RWPE2 (cell line): ENCODE measurements around the gene CPE.

ENCODE experiments used
- ATAC-seq: fragments of 200-7000 bp; cut with Tn5 transposase; 3 replicates; pipeline ENCODE4 v1.9.1; 2021; ENCODE audit warnings: low read depth
- DNase-seq: peaks from one replicate; pipeline ENCODE4 v3.0.0-alpha.2; 2020; ENCODE audit warnings: low spot score
- H3K27ac ChIP-seq: fragments of 450-650 bp; 2 replicates; pipeline ENCODE4 v1.5.1; 2017; ENCODE audit warnings: mild to moderate bottlenecking; ENCODE audit not compliant: poor library complexity, severe bottlenecking
- H3K27me3 ChIP-seq: fragments of 250-450 bp; sonication (Bioruptor Pico); 2 replicates; pipeline ENCODE4 v1.5.1; 2021; ENCODE audit warnings: mild to moderate bottlenecking, moderate library complexity; ENCODE audit not compliant: insufficient read depth, poor library complexity, severe bottlenecking
- H3K36me3 ChIP-seq: fragments of 250-450 bp; sonication (Bioruptor Pico); 2 replicates; pipeline ENCODE4 v1.5.1; 2020; ENCODE audit warnings: low read depth, mild to moderate bottlenecking, moderate library complexity
- H3K4me1 ChIP-seq: fragments of 250-450 bp; sonication (Bioruptor Pico); 2 replicates; pipeline ENCODE4 v1.5.1; 2021; ENCODE audit warnings: mild to moderate bottlenecking, moderate library complexity; ENCODE audit not compliant: insufficient read depth, poor library complexity, severe bottlenecking
- H3K4me3 ChIP-seq: fragments of 250-450 bp; sonication (Bioruptor Pico); 2 replicates; pipeline ENCODE4 v1.5.1; 2021; ENCODE audit warnings: mild to moderate bottlenecking, moderate library complexity; ENCODE audit not compliant: severe bottlenecking
- H3K9me3 ChIP-seq: fragments of 250-450 bp; sonication (Bioruptor Pico); 2 replicates; pipeline ENCODE4 v1.5.1; 2021; ENCODE audit warnings: mild to moderate bottlenecking, moderate library complexity; ENCODE audit not compliant: severe bottlenecking
- TF ChIP-seq, protein P1 (sequence below): fragments of 450-650 bp; IDR thresholded peaks from one replicate; pipeline ENCODE4 v1.5.1; 2017; ENCODE audit warnings: mild to moderate bottlenecking, moderate library complexity; ENCODE audit not compliant: poor library complexity, severe bottlenecking

Gene CPE

DNA sequence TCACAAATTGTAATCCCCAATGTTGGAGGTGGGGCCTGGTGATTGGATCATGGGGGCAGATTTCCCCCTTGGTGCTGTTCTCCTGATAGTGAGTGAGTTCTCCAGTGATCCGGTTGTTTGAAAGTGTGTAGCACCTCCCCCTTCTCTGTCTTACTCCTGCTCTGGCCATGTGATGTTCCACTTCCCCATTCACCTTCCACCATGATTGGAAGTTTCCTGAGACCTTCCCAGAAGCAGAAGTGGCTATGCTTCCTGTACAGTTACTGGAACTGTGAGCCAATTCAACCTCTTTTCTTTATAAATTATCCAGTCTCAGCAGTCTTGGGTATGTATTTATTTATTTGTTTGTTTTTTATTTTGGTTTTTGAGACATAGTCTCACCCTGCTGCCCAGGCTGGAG lies 143.2 kb downstream of the CPE start:
- no peak for ATAC-seq

DNA sequence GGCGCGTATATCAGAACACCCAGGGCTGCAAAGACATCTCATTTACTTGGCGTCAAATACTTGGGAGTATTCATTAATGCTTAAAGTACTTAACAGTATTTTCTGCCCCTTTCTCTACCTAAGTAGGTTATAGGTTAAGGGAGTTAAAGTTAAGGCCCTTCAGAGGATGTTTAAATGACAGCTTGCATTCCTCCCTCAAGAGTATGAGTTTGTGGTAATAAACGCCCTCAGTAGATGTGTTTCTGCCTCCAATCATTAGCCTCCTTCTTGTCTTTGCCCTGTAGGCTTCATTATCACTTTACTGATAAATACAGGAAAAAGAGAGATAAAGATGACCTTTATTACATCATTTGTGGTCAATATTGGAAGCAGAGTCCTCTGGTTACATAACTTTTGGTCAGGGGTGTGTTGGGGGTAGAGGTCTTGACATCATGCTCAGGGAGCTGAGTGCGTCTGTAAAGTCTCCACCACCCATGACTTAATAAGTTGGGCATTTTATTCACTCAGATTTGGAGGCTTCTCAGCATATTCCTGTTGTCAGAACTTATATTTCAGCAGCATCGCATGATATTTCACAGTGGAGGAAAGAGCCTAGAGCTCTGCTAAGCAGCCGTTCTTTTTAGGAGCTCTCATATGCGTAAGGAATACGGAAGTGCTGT lies 145.9 kb downstream of the CPE start:
- Histone ChIP-seq H3K4me3 (no peak overlapping the region), H3K9me3 (no peaks in the 10 kb centered on the region), H3K36me3 (no peaks in the 10 kb centered on the region), H3K27me3 (no peaks in the 10 kb centered on the region), H3K27ac (no peak overlapping the region), H3K4me1 (no peaks in the 10 kb centered on the region)
- DNase-seq: no peak
- ATAC-seq: no peak
- TF ChIP-seq, protein P1, sequence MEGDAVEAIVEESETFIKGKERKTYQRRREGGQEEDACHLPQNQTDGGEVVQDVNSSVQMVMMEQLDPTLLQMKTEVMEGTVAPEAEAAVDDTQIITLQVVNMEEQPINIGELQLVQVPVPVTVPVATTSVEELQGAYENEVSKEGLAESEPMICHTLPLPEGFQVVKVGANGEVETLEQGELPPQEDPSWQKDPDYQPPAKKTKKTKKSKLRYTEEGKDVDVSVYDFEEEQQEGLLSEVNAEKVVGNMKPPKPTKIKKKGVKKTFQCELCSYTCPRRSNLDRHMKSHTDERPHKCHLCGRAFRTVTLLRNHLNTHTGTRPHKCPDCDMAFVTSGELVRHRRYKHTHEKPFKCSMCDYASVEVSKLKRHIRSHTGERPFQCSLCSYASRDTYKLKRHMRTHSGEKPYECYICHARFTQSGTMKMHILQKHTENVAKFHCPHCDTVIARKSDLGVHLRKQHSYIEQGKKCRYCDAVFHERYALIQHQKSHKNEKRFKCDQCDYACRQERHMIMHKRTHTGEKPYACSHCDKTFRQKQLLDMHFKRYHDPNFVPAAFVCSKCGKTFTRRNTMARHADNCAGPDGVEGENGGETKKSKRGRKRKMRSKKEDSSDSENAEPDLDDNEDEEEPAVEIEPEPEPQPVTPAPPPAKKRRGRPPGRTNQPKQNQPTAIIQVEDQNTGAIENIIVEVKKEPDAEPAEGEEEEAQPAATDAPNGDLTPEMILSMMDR: no peak

More for the DNA sequence above, 143.2 kb downstream of the CPE start:
- no peaks in the 10 kb centered on the region for H3K27me3 ChIP-seq
- H3K27ac ChIP-seq: no peak overlapping the region
- TF ChIP-seq, protein P1: no peak
- no peaks in the 10 kb centered on the region for H3K36me3 ChIP-seq
- H3K4me1 ChIP-seq: no peaks in the 10 kb centered on the region
- no peaks in the 10 kb centered on the region for H3K9me3 ChIP-seq
- no peak overlapping the region for H3K4me3 ChIP-seq
- no peak for DNase-seq

DNA sequence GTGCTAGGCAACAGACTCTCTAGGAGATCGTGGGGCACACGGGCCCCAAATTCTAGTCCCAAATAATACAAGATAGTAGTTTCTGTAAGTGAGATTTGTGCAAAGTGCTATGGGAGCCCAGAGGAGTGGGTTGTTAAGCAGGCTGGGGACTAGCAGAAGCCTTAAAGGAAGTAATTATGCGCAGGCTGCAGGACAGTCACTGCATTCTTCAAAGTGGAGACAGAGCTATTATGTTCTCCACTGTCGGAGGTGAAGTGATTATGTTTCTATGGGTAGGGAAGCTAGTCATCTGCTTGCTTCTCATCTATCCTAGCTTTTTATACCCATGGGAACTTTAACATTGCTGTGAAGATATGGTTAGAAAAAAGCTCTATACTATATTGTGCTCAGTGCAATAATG lies 154.2 kb downstream of the CPE start:
- TF ChIP-seq, protein P1: no peak
- Histone ChIP-seq H3K9me3 (no peaks in the 10 kb centered on the region), H3K4me3 (no peak overlapping the region), H3K4me1 (no peaks in the 10 kb centered on the region), H3K36me3 (no peaks in the 10 kb centered on the region), H3K27me3 (no peaks in the 10 kb centered on the region), H3K27ac (no peak overlapping the region)
- DNase-seq (no peak), ATAC-seq (no peak)

DNA sequence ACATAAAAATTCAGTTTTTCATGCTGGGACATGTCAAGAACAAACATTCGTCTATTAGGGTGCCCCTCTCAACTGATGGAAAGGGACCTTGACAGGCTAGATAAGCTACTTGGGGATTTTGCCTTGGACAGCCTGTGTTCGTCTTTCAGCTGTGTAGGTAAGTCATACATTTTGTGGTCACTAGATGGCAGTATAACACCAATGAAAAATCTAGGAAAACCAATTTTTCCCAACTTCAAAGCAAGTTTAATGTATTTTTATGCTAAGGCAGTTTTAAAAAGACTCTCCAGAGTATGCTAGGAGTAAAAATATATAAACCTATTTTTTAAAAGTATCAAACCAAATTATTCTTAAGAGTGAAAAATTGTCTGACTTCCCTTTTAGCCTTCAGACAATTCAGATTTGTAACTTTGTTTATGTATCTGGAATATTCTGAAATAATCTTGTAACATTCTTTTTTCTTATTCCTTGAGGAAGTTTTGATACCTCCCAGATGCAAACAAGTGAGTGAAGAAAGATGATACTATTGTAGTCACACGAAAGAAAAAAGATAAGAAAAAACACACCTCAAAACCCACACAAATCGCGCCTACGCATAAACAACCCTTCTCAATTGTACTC lies 158.3 kb downstream of the CPE start:
- DNase-seq (no peak), ATAC-seq (peak; percentile 46; the same call in 1 of the 3 replicates)
- Histone ChIP-seq H3K9me3 (no peaks in the 10 kb centered on the region), H3K36me3 (no peaks in the 10 kb centered on the region), H3K4me1 (no peaks in the 10 kb centered on the region), H3K27ac (no peak overlapping the region), H3K27me3 (no peaks in the 10 kb centered on the region), H3K4me3 (no peak overlapping the region)
- TF ChIP-seq, protein P1: peak; percentile 82

DNA sequence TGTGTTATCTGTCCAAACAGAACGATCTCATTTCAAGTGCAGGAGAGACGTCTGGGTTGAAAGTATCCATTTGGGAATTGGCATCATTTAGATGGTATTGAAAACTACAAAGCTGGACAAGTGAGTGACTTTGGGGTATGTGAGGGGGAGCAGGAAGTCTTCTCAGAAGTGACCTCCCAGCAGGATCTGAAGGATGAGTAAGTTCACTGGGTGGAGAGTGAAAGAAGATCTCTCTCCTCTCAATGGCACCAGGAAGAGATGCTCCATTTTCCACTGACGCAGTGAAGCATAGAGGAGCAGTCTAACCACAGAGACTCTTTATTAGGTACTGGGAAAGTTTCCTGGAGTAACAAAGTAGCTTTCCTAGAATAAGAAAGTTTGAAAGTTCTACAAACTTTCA lies 161.0 kb downstream of the CPE start:
- Histone ChIP-seq H3K36me3 (no peaks in the 10 kb centered on the region), H3K27ac (no peak overlapping the region), H3K27me3 (no peaks in the 10 kb centered on the region), H3K4me3 (no peak overlapping the region), H3K9me3 (no peaks in the 10 kb centered on the region), H3K4me1 (no peaks in the 10 kb centered on the region)
- DNase-seq (no peak), ATAC-seq (no peak)
- TF ChIP-seq, protein P1: no peak
